Ecto neural progenitor cell (in vitro differentiated cells): Measurements from ENCODE around the gene SNRNP27.
"Not testable (repeated sequence)": the region's sequence is repeated elsewhere in the genome, so short reads cannot be mapped to it uniquely, and the experiment has no call there.

Experiments used
- DNase-seq: peaks from one replicate; pipeline ENCODE4 v3.0.0-alpha.2; 2018; ENCODE audit warnings: low spot score

SNRNP27 gene, protein sequence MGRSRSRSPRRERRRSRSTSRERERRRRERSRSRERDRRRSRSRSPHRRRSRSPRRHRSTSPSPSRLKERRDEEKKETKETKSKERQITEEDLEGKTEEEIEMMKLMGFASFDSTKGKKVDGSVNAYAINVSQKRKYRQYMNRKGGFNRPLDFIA

DNA sequence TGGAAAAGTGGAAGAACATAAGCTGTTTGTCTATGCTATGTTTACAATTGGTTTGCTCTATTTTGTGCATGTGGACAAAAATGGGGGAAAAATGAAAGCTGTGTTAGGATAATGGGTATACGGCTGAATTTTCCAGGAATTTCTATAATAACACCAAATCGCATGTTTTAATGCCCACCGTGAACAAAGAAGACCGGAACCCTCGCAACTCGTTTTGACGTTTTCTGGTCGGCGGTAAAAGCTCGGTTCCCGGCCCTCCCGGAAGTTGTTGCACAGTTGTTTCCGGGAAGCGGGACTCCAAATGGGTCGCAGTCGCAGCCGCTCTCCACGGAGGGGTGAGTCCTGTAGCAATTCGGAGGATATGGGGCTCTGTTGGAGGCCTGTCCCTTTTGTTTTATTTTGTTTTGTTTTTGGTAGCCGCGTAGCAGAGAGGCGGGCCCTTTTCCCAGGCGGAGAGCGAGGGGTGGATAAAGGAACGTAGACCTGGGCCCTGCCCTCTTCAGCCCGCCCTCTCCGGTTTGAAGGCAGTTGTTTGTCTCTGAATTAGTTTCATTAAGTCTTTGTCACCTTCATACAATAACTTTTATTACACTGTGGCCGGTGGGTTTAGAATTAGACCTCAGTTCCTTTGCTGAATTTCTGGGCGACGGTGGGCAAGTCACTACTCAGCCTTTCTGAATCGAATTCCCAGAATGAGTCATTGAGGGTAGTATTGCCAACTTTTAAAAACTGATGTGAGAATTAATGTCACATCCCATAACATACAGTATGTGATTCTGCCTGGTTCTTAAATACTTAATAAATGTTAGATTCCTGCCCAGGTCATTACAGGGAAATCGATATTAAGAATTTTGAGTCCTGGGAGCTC lies at the start of gene SNRNP27:
Gene SNRNP27 (plus strand): TSS at position 273 of the 868 bp plus-strand sequence. CDS start 29 bp downstream, at position 302.
- peak; percentile 86 for DNase-seq

DNA sequence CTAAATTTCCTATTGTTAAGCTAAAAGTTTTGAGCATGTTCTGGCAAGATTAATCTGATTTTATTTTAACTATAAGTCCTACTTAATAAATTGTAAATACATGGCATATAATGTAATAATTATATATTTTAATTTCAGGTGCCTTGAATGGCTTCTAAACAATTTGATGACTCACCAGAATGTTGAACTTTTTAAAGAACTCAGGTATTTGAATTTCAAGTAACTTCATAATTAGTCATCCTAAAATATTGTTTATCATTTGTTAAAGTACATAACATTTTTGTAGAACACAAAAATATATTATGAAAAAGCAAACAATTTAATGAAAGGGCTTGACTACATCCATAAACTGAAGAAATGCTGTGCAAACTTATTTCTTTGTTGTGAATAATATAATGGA lies 49.8 kb upstream of the SNRNP27 start:
- DNase-seq, result no peak

DNA sequence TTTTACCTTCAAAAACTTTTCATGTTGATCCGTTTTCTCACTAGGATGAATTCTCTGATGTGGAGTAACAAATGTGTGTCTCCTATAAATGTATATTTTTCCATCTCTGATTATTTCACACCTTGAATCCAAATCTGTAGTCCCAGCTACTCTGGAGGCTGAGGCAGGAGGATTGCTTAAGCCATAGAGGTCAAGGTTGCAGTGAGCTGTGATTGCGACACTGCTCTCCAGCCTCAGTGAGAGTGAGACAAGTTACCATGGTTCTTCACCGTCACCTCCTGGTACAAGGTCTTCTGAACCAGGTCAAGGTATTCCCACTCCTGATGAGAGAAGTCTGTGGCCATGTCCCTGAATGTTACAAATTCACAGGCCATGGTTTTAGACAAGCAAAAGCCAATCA lies 49.2 kb upstream of the SNRNP27 start:
- DNase-seq, result no peak

DNA sequence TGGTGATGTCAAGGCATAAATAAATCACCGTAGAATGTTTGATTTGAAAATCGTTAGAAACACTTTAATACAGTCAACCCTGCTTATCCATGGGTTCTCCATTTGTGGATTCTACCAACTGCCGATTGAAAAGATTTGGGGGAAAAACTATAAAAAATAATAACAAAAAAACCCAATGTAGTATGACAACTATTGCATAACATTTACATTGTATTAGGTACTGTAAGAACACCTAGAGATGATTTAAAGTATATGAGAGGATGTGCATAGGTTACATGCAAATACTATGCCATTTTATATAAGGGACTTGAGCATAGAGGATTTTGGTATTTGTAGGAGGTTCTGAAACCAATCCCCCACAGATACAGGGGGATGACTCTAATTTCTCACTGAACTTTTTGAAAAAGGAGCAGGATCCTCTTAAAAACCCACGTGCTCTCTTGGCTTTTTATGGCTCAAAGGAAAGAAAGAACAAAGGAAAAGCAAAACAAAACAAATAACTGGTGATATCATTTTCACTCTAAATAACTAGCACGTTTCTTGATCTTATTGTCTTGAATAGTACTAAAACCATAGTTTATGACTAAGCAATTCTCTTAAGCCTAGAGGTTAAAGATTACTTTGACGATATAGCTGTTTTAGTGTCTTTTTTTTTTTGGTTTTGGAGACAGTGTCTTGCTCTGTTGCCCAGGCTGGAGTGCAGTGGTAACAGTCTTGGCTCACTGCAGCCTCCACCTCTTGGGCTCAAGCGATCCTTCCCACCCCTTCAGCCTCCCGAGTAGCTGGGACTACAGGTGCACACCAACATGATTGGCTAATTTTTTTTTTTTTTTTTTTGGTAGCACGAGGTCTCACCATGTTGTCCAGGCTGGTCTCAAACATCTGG lies 47.3 kb upstream of the SNRNP27 start:
- DNase-seq, result no peak

DNA sequence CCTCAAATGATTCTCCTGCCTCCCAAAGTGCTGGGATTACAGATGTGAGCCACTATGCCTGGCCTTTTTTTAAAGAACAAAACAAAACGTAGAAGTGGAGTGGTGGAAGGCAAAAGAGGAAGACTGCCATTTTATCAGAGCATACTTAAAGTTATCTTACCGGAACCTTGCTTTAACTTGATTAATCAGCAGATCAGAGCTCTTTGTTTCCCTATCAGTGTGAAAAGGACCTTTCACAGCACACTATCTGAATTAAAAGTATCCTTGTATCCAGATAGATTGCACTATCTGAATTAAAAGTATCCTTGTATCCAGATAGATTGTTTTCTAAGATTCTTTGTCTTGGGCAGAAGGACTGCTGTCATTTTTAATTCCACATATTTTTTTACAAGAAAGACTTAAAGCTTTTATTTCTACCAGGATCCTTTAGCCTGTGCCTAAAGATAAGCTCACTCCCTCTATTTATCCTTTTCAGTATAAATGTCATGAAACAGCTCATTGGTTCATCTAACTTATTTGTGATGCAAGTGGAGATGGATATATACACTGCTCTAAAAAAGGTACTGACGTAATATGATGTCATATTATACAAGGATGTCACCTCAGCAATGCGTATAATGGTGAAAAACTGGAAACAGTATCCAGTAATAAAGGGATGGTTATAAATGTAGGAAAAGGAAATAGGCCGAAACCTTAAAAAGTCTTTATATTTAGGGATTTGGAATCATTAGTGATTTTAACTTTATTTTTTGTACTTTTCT lies 46.5 kb upstream of the SNRNP27 start:
- DNase-seq, result no peak

DNA sequence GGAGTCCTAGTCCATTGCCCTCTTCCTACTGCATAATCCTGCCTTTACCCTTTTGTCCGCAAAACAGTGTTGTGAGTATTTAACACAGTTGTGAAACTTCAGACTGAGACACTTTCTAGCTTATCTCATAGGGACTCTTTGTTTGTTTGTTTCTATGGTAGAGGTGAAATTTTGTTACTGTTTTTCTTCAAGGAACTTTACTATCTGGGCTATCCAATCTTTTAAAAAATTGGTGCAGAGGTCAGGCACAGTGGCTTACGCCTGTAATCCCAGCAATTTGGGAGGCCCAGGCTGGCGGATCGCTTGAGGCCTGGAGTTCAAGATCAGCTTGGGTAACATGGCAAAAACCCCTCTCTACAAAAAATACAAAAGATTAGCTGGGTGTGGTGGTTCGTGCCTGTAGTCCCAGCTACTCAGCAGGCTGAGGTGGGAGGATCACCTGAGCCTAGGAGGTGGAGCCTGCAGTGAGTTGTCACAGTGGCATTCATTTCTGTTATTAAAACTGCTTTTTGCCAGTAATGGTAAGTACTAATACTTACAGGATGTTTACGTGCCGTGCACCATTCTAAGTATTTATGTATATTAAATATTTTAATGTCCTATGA lies 45.5 kb upstream of the SNRNP27 start:
- no peak for DNase-seq

DNA sequence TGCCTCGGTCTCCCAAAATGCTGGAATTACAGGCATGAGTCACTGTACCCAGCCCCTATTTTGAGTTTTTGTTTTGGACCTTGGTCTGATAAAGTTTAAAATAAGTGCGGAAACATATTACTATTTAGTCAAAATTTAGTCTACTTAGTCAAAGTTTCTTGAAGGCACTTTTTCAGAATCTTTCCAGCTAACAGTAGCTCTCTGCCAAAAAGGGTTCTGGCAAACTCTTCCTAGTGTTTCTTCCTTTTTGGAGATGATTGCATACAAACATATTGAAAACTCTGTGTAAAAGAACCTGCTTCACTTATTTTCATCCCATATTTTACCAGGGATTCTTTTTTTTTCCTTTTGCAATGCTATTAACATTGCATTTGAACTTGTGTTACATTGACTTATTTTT lies 35.5 kb upstream of the SNRNP27 start:
- no peak for DNase-seq

DNA sequence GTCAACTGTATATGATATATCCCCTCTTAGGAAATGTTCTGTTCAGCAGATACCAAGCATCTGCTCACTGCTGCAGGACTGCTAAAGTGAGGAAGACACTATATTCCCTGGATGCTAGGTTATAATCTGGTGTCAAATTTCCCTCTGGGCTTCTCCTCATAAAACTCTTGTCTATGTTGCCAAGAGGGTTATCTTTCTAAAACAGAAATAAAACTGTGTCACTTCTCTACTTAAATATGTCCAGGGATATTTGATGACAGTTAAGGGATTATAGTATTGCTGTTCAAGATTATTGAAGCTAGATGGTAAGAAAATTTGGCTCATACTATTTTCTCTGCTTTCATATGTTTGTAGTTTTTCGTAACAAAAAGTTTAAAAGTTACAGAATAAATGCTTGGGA lies 30.5 kb upstream of the SNRNP27 start:
- no peak for DNase-seq

DNA sequence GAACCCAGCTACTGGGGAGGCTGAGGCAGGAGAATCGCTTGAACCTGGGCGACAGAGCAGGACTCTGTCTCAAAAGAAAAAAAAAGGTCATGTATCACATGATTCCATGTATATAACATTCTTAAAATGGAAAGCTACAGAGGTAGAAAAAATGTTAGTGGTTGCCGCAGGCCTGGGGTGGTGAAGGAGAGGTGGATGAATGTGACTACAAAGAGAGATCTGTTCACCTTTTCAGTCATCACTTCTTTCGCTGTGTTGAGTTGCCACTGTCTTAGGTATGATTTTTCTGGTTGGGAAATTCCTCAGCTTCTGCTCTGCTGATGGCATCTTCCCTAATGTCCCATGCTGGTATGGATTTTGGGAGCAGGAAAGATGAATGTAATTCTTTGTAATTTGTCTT lies 5.3 kb upstream of the SNRNP27 start:
- DNase-seq, result no peak

DNA sequence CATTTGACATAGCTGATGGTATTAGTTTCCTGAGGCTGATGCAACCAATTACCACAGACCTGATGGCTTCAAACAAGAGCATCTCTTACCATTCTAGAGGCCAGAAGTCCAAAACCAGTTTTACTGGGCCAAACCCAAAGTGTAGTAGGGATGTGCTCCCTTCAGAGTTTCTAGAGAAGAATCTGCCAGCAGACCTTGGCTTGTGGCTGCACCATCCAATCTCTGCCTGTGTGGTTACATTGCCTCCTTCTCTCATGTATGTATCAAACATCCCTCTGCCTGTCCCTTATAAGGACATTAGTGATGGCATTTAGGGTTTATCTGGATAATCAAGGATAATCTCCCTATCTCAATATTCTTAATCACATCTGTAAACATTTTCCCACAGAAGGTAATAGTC lies 4.5 kb upstream of the SNRNP27 start:
- DNase-seq, result no peak

DNA sequence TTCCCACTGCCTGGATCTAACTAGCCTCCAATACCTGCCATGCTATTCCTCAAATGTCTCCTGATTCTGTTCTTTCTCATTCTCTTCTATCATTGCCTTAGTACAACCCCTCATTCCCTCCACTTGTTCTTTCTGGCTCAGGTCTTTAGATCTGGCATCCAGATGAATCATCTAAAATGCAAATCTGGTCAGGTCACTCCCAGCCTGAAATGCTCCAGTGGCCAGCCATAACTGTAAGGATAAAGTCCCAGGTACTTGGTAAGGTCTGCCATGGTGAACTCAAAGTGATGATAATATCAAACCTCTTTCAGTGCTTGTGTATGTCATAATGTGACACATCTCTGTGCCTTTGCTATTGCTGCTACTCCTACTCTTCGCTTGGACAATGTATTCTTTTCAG lies 2.9 kb upstream of the SNRNP27 start:
- DNase-seq, result no peak

DNA sequence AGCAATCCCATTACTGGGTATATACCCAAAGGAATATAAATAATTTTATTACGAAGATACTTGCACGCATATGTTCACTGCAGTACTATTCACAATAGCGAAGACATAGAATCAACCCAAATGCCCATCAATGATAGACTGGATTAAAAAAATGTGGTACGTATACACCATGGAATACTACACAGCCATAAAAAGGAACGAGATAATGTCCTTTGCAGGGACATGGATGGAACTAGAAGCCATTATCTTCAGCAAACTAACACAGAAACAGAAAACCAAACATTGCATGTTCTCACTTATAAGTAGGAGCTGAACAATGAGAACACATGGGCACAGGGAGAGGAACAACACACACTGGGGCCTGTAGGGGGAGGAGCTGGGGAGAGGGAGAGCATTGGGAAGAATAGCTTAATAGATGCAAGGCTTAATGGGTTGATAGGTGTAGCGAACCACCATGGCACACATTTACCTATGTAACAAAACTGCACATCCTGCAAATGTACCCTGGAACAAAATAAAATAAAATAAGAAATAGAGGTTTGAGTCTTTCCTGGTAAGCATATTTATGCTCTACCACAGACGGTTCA lies 825 bp upstream of the SNRNP27 start:
- DNase-seq, result not testable (repeated sequence)

DNA sequence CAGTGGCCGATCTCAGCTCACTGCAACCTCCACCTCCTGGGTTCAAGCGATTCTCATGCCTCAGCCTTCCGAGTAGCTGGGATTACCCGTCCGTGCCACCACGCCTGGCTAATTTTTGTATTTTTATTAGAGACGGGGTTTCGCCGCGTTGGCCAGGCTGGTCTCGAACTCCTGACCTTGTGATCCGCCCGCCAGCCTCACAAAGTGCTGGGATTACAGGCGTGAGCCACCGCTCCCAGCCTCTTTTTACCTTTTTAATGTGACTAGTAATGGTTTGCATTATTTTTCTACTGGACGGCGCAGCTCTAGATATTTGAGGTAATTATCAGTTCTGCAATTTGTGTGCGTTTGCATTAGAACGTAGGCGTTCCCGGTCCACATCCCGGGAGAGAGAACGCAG lies 981 bp downstream of the SNRNP27 start:
- not testable (repeated sequence) for DNase-seq

DNA sequence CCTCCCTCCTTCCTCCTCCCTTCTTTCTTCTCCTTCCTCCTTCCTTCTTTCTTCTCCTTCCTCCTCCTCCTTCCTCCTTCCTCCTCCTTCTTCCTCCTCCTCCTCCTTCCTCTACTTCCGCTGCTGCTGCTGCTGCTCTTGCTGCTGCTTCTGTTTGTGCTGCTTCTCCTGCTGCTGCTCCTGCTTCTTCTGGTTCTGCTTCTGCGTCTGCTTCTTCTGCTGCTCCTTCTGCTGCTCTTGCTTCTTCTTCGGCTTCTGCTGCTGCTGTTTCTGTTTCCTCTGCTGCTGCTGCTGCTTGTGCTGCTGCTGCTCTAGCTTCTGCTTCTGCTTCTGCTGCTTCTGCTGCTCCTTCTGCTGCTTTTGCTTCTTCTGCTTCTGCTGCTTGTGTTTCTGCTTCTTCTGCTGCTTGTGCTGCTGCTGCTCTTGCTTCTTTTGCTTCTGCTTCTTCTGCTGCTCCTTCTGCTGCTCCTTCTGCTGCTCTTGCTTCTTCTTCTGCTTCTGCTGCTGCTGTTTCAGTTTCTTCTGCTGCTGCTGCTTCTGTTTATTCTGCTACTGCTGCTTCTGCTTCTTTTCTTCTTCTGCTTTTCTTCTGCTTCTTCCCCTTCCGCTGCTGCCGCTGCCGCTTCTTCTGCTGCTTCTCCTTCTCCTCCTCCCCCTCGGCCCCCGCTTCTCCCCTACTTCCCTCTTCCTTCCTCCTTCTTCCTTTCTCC lies 8.6 kb downstream of the SNRNP27 start:
- no peak for DNase-seq

DNA sequence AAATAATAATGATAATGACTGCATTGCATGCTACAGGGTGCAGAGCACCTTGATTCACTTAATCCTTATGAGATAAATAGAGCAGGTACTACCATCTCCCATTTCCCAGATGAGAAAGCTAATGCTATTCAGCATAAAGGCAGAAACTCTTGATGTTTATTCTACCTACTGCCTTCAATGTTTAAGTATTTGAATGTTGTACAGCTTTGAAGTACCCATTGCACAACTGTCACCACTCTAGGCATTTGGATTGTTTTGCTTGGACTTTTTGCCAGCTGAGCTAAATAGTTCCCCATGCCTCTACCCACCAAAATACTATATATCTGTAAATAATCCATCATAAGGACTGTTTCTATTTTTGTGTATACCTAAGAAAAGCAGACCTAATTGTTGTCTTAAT lies 13.5 kb downstream of the SNRNP27 start:
- no peak for DNase-seq

DNA sequence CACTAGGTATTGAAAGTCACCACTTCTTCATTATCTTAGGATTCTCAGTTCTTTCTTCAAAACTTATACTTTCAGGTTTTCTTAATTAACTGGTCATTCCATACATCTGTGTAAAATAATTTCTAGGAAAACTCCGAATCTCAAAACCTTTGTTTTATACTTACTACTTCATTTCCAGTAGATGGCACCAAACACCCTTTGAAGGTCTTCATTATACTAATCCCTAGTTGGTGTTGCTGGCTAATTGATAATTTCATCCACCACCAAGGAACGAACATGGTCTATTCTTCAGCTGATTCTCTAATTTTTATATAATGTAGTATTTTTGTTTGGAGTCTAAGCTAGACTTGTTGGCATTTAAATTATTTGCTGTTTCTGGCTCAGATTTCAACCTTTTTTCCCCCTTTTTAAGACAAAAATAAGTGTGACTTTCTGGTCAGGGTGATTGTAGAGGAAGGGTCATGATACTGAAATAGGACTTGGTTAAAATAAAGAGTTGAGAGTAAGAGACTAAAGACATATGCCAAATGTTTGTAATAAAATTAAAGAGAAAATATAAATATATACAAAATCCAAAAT lies 18.3 kb downstream of the SNRNP27 start:
- DNase-seq, result no peak

DNA sequence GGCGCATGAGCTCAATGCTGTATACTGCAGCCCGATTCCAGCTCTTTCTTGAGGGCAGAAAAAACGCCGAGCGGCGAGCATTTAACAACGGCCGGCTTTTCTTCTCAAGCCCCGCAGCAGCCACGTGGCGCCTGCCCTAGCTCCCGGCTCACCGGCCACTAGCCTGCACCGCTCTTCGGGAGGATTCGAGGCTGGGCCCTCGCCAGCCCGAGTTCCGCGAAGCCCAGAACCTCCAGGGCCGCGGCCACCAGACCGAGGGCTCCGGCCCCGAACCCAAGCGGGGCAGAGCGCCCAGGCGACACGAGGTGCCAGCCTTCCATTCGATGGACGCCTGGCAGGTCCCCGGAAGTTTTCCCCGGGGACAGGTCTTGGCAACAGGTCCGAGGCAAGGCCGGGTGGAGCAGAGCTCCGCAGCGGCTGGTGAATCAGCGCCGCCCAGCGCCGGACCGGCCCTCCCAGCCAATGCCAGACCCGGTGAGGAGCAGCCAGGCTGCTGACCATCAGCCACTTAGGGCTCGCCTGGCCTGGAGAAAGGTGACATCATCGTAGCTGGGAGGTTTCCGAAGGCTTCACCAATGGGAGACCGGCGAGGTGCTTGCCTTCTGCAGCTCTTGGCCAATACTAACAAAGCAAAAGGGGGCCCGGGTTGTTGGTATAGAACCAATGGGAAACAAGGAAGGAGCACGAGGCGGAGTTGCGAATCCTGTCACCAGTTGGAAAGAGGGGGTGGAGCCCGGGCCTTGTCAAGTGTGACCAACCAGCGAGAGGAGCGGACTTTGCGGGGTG lies 20.6 kb downstream of the SNRNP27 start:
- DNase-seq, result peak; percentile 99

DNA sequence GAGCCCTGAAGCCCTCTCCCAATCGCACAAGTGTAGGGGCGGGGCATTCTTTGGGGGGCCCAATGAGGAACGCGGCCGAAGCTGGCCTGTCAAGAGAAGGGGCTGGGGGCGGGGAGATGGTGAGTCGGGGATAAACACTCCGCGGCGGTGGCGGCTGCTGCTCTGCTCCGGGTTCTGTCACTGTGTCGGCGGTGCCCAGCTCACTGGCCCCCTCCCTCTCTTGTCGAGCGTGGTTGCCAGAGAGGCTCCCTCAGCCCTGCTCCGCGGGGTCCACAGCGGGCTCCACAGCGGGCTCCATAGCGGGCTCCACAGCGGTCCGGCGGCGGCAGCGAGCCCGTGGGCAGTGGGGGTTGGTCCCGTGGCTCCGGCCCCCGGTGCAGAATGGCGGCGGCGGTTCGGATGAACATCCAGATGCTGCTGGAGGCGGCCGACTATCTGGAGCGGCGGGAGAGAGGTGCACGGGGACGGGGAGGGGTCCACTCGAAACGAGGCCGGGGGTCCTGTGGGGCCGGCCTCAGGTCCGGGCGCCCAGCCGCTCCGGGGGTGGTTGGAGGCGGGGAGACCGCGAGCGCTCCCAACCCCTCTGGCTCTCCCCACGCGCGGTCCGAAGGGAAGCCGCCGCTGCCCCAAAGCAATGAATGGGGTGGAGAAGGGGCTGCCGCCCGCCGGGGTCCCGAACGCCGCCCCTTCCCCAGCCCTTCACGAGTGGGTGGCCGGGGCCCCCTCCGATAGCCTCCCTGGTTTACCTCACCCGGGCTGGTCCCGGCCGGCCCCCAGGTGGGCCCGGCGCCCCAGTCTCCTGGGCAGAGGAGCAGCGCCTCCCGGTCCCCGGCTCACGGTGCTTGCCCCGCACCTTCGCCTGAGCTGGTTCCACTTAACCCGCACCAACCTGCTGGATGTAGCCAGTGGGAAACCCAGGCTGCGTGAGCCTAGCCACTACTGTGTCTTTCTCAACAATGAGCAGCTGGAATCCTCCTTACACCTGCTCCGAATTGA lies 21.5 kb downstream of the SNRNP27 start, which contains the start of gene MXD1:
Gene MXD1 (plus strand): TSS at position 160 of the 996 bp plus-strand sequence. CDS start 222 bp downstream, at position 382.
- DNase-seq, result no peak
